ENCODE data around the gene CAV1. TPM values are rescaled to one million over a fixed set of nuclear protein-coding genes. Genes with fewer than 3 reads are reported as not detected.

Gene CAV1
- total and polyA plus RNA-seq, 2 of the 4 experiments (the other 2 are of a cell fraction), result 1,592 to 1,808 TPM

DNA sequence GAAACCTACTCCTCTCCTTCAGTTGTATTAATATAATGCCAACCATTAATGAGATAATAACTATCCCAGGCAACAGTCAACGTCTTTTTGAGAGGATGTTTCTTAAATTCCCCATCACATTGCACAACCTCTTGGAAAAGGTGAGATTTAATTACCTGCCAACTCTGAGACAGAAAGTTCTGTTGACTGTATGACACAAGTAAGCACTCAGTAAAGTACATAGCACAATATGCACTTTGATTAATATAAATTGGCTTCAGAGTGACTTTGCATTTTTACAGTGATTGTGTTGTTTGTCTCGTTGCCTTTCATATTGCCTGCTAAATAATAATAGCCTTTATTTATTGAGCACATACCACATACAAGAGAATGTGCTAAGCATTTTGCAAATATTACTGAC, 46.7 kb downstream of the CAV1 start:
- intact Hi-C loops (cut with micrococcal nuclease), result no loop called here
- no TSS peak for BruUV-seq (replicated peaks)
- no peaks in the 10 kb centered on the region for H3K9me3 ChIP-seq (ENCODE audit: control insufficient read depth, insufficient read depth, low read length)

More for the DNA sequence above, 46.7 kb downstream of the CAV1 start:
- Histone ChIP-seq H2BK120ac (ENCODE audit: low read depth, low read length) (peak overlapping the region; percentile 89), H3K9me1 (ENCODE audit: insufficient read depth, low read length) (peaks cover 11% of the 10 kb centered on the region), H4K5ac (ENCODE audit: low read depth, low read length) (peak overlapping the region; percentile 88; the same call in 1 of the 2 replicates), H4K8ac (ENCODE audit: low read depth in 2 of 2, low read length in 2 of 2) (peak overlapping the region; percentile 28 to 78; a peak in 3 of 4 replicates), H2AK5ac (ENCODE audit: low read depth, low read length) (no peak overlapping the region), H3K79me1 (ENCODE audit: low read depth in 1 of 2, low read length in 2 of 2) (peaks cover 4 to 17% of the 10 kb centered on the region in 2 experiments; a peak in 2 of 4 replicates), H2BK20ac (ENCODE audit: low read depth, low read length) (peak overlapping the region; percentile 78), H3K27me3 (ENCODE audit: control insufficient read depth, insufficient read depth, low read length) (no peaks in the 10 kb centered on the region), H3K4me2 (ENCODE audit: low read depth, low read length) (peak overlapping the region; percentile 72; the same call in 1 of the 2 replicates), H3K56ac (ENCODE audit: extremely low read depth, insufficient read depth, low read length) (peak overlapping the region; percentile 80), H3K18ac (ENCODE audit: low read depth, low read length) (peak overlapping the region; percentile 55), H3K23ac (ENCODE audit: low read depth, low read length) (peak overlapping the region; percentile 51; the same call in 1 of the 2 replicates), H4K91ac (ENCODE audit: insufficient read depth, low read depth, low read length) (peak overlapping the region; percentile 61), H3K4ac (ENCODE audit: low read depth, low read length) (peak overlapping the region; percentile 64; the same call in 1 of the 2 replicates), H2AFZ (replicated peaks; ENCODE audit: low read length, poor library complexity) (no peak overlapping the region), H2AK9ac (replicated peaks; ENCODE audit: low read depth, low read length, poor library complexity) (no peak overlapping the region), H3K9ac (ENCODE audit: low read depth, low read length) (peak overlapping the region; percentile 3; the same call in 1 of the 2 replicates), H3K14ac (replicated peaks; ENCODE audit: low read depth, low read length) (peak overlapping the region; percentile 50), H2BK15ac (ENCODE audit: low read depth, low read length) (peak overlapping the region; percentile 86), H4K20me1 (ENCODE audit: insufficient read depth, low read length) (no peaks in the 10 kb centered on the region), H3K36me3 (ENCODE audit: control insufficient read depth, insufficient read depth, low read length) (no peaks in the 10 kb centered on the region), H2BK5ac (ENCODE audit: low read depth, low read length, poor library complexity, severe bottlenecking) (peak overlapping the region; percentile 85), H3K27ac (ENCODE audit: insufficient read depth, low read length) (peak overlapping the region; percentile 58; the same call in 1 of the 2 replicates), H3K4me1 (ENCODE audit: control insufficient read depth, insufficient read depth, low read length) (peaks cover 17% of the 10 kb centered on the region), H3K4me3 (ENCODE audit: insufficient read depth, low read depth, low read length) (no peak overlapping the region)
- no peak for ATAC-seq (ENCODE audit: low read depth)
- in situ Hi-C loops (cut with MboI; ENCODE audit: low sequenced_read_pairs) (no loop called here), dilution Hi-C loops (cut with HindIII; ENCODE audit: low sequenced_read_pairs, unreplicated experiment) (no loop called here)
- no peak for DNase-seq
- WGBS, 2 experiments (ENCODE audit: extremely low coverage in 2 of 2, insufficient read length in 1 of 2), result no CpG with 5 or more reads among the region's 2 CpGs
- ChIA-PET CTCF (interaction anchor here (1.1 to 1.3 kb wide), 2 partner anchors 21 to 365 kb away, joined by 3 to 4 read pairs; no protein-coding TSS in a partner anchor), POLR2A (ENCODE audit: unreplicated experiment) (no interaction called here)
- TF ChIP-seq CEBPB (IDR thresholded peaks at IDR 0.05; ENCODE audit: low read depth, low read length) (peak; percentile 78), NFE2L2 (IDR thresholded peaks at IDR 0.05; ENCODE audit: low read depth, low read length) (peak; percentile 66; the same call in 1 of the 2 replicates), POLR2A (IDR thresholded peaks at IDR 0.05; ENCODE audit: low read depth, low read length) (no peak)
